Measurements from ENCODE around the gene BUD13. TPM values are rescaled to one million over a fixed set of nuclear protein-coding genes. Genes with fewer than 3 reads are reported as not detected.

Gene BUD13
- total and polyA plus RNA-seq, 9 of the 15 experiments (the other 6 are each of a cell fraction or from before 2014, with no cell fraction given) = 9.5 to 34.1 (median 27.1) TPM

- 0 out of 4 replicates have a peak, but pooled peaks of 1 of the 2 experiments have one; percentile 14 for TF ChIP-seq UBTF (IDR thresholded peaks at IDR 0.05; ENCODE audit: borderline replicate concordance in 1 of 2, low read depth in 2 of 2, low read length in 2 of 2)
- TF ChIP-seq, protein P1, sequence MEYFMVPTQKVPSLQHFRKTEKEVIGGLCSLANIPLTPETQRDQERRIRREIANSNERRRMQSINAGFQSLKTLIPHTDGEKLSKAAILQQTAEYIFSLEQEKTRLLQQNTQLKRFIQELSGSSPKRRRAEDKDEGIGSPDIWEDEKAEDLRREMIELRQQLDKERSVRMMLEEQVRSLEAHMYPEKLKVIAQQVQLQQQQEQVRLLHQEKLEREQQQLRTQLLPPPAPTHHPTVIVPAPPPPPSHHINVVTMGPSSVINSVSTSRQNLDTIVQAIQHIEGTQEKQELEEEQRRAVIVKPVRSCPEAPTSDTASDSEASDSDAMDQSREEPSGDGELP (CRISPR knock-in tag; IDR thresholded peaks at IDR 0.05; ENCODE audit: borderline replicate concordance) = peak; percentile 84
- no peak for TF ChIP-seq ADNP (tag; IDR thresholded peaks at IDR 0.05)
- TF ChIP-seq, protein P2, sequence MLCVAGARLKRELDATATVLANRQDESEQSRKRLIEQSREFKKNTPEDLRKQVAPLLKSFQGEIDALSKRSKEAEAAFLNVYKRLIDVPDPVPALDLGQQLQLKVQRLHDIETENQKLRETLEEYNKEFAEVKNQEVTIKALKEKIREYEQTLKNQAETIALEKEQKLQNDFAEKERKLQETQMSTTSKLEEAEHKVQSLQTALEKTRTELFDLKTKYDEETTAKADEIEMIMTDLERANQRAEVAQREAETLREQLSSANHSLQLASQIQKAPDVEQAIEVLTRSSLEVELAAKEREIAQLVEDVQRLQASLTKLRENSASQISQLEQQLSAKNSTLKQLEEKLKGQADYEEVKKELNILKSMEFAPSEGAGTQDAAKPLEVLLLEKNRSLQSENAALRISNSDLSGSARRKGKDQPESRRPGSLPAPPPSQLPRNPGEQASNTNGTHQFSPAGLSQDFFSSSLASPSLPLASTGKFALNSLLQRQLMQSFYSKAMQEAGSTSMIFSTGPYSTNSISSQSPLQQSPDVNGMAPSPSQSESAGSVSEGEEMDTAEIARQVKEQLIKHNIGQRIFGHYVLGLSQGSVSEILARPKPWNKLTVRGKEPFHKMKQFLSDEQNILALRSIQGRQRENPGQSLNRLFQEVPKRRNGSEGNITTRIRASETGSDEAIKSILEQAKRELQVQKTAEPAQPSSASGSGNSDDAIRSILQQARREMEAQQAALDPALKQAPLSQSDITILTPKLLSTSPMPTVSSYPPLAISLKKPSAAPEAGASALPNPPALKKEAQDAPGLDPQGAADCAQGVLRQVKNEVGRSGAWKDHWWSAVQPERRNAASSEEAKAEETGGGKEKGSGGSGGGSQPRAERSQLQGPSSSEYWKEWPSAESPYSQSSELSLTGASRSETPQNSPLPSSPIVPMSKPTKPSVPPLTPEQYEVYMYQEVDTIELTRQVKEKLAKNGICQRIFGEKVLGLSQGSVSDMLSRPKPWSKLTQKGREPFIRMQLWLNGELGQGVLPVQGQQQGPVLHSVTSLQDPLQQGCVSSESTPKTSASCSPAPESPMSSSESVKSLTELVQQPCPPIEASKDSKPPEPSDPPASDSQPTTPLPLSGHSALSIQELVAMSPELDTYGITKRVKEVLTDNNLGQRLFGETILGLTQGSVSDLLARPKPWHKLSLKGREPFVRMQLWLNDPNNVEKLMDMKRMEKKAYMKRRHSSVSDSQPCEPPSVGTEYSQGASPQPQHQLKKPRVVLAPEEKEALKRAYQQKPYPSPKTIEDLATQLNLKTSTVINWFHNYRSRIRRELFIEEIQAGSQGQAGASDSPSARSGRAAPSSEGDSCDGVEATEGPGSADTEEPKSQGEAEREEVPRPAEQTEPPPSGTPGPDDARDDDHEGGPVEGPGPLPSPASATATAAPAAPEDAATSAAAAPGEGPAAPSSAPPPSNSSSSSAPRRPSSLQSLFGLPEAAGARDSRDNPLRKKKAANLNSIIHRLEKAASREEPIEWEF (CRISPR knock-in tag; IDR thresholded peaks at IDR 0.05) = no peak
- TF ChIP-seq, protein P3, sequence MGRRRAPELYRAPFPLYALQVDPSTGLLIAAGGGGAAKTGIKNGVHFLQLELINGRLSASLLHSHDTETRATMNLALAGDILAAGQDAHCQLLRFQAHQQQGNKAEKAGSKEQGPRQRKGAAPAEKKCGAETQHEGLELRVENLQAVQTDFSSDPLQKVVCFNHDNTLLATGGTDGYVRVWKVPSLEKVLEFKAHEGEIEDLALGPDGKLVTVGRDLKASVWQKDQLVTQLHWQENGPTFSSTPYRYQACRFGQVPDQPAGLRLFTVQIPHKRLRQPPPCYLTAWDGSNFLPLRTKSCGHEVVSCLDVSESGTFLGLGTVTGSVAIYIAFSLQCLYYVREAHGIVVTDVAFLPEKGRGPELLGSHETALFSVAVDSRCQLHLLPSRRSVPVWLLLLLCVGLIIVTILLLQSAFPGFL (CRISPR knock-in tag; IDR thresholded peaks at IDR 0.05) = no peak
- no peak for TF ChIP-seq NFXL1 (CRISPR knock-in tag; IDR thresholded peaks at IDR 0.05)
- TF ChIP-seq CREBBP (IDR thresholded peaks at IDR 0.05; ENCODE audit: low read depth, low read length) = no peak
- no peak for TF ChIP-seq SREBF1 (IDR thresholded peaks at IDR 0.05; ENCODE audit: borderline replicate concordance, low read depth, low read length)
- TF ChIP-seq ATF7 (IDR thresholded peaks at IDR 0.05) = peak; percentile 92
- TF ChIP-seq, protein P4, sequence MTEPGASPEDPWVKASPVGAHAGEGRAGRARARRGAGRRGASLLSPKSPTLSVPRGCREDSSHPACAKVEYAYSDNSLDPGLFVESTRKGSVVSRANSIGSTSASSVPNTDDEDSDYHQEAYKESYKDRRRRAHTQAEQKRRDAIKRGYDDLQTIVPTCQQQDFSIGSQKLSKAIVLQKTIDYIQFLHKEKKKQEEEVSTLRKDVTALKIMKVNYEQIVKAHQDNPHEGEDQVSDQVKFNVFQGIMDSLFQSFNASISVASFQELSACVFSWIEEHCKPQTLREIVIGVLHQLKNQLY (CRISPR knock-in tag; conservative IDR thresholded peaks at IDR 0.05) = no peak
- TF ChIP-seq NELFE (IDR thresholded peaks at IDR 0.05; ENCODE audit: insufficient read depth, insufficient read length) = no peak
- no peak for TF ChIP-seq ZNF644 (tag; IDR thresholded peaks at IDR 0.05; ENCODE audit: low read depth)
- no peak for TF ChIP-seq U2AF2 (optimal IDR thresholded peaks at IDR 0.05; ENCODE audit: low read depth, low read length)
- TF ChIP-seq JUN (IDR thresholded peaks at IDR 0.05; ENCODE audit: borderline replicate concordance, low read depth, low read length) = peak; percentile 10; the same call in 1 of the 2 replicates
- TF ChIP-seq JUN (CRISPR knock-in tag; IDR thresholded peaks at IDR 0.05; ENCODE audit: borderline replicate concordance) = no peak; the same call in 1 of the 2 replicates
- peak in 1 of 2 experiments; percentile 45 for TF ChIP-seq NRF1 (conservative IDR thresholded peaks at IDR 0.05 in 1 of 2, IDR thresholded peaks at IDR 0.05 in 1 of 2)
Observed at GRCh38 chr11:116772443-116773202, at the start of gene BUD13 (continued).
